Right ventricle myocardium superior (tissue), 1 donor: ENCODE results near the gene DLST. TPM values are rescaled to one million over a fixed set of nuclear protein-coding genes. Genes with fewer than 3 reads are reported as not detected.

Source experiments
- ATAC-seq: fragments of 200-7000 bp; cut with Tn5 transposase; one replicate; pipeline ENCODE4 v1.9.1; 2020; ENCODE audit warnings: mild to moderate bottlenecking; ENCODE audit not compliant: poor library complexity
- DNase-seq: peaks from one replicate; pipeline ENCODE4 v3.0.0-alpha.2; 2020
- intact Hi-C: fragments of 100-400 bp; cut with DNase I; formaldehyde crosslinking; loops from one replicate; pipeline ENCODE4 v1.11.2; 2022
- total RNA-seq: library from RNA; stranded (reverse); fragmentation: NEBNext Ultra II Directional; extraction: Animal tissue kit (Norgen Biotek cat#: 25700); gene quantifications from one replicate; pipeline ENCODE4 v1.2.1, GENCODE V29; 2021
- donor health status: DM: no; HTN: yes; CAD: no; lungs with severe emphysema.

DLST gene
- total RNA-seq, 1 donor from 2014 or later, result 205 TPM

DNA sequence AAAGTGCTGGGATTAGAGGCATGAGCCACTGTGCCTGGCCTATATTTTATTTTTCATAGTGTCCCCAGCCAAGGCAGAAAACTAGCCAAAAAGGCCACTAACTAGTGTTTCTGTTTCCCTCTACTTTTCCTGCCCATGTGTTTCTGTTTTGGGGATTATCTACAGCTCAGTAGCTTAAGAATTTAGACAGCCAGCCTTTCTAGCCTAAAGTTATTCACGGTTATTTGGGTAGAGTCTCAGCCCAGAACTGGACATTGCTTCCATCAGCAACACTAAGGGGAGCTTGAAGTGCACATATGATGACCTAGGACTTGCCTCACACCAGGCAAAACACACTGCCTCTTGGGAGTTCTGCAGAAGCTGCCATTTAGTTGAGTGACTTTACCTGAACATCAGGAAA is 23.7 kb upstream of the DLST start:
- ATAC-seq (no peak), DNase-seq (no peak)
- intact Hi-C loops, result no loop called here

DNA sequence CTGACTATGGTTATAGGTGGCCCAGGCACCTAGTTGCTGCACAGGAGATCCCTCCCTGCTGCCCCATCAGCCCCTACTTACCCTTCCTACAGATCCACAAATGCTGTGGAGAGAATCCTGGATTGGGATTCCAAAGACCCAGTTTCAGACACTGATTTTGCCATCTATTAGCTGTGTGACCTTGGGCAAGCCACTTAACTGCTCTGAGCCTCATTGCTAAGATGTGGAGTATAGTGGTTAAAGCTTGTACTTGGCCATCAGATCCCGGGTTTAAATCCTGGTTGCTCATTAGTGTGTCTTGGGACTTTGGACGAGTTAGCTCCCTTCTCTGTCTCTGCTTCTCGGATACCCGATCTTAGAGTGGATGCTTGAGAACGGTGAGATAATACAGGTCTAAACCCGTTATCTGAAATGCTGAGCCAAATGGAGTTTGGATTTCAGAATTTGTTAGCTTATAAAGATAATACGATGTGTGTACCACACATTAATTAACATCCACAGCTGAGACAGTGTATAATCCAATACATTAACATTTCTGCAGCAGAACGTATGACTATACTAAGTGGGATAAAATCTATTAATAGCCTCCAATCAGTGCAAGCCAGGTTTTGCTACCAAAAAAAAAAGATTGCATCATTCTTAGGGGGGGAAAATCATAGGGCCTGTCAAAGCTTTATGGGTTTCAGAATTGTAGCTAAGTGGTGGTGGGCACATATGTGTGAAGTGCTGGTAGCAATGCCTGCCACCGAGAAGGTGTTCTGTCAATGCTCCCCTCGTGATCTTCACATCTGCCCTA is 21.8 kb upstream of the DLST start:
- ATAC-seq (no peak), DNase-seq (no peak)
- intact Hi-C loops, result loop anchor here (5.0 kb wide), 2 partner anchors 42 to 232 kb away; no protein-coding TSS in a partner anchor

DNA sequence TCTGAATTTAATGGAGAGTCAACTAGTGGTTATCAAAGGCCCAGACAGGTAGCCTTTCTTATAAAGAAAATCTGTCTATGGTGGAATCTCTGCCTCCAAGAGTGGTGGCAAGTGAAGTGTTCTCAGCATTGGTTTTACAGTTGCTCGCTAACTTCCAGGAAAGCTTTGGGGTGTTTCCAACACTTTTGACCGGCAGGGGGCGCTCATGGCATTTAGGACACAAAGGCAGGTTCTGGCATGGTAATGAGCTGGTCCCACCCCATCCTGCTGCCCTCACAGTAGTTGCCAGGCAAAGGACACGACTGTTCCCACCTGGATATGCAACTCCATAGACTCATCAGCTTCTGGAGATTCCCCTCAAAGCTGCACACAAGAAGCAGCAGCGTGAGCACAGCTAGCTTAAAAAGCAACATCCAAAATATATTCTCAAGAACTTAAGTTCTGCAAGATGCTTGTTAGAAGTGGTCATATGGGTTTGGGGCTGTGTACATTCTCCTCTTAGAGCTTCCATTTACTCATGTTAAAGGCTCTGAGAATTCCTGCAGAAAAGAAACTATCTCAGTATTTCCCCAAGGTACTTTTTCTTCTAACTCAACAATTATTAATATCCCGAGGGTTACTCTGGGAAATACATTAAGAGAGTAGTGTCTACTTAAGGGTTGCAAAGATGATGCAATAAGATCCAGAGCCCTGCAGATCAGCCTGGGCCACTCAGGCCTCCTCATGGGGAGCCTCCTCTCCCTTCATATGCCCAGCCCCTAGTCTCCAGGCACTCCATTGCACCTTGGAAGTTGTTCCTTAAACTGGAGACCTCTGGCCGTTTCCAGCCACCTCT is 20.6 kb upstream of the DLST start:
- peak; percentile 89 for ATAC-seq
- DNase-seq, result peak; percentile 95
- intact Hi-C loops, result loop anchor here (5.0 kb wide), 2 partner anchors 41 to 231 kb away; no protein-coding TSS in a partner anchor

DNA sequence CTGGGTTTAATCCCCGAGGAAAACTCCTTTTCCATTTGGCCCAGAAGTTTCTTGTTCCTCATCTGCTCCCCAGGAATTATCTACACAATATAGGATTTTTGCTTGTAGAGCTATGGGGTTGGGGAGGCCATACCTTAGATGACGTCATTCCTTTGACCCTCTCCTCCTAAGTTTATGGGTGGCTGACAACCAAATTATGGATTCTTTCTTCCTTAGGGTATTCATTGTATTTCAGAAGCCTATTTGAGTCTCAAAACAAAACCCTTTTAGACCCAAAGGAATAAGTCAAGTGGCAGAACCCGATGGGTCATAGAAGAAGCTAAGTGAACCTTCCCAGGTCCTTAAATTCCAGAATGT is 20.0 kb upstream of the DLST start:
- intact Hi-C loops, result loop anchor here (5.0 kb wide), 2 partner anchors 41 to 231 kb away; no protein-coding TSS in a partner anchor
- ATAC-seq (no peak), DNase-seq (no peak)

DNA sequence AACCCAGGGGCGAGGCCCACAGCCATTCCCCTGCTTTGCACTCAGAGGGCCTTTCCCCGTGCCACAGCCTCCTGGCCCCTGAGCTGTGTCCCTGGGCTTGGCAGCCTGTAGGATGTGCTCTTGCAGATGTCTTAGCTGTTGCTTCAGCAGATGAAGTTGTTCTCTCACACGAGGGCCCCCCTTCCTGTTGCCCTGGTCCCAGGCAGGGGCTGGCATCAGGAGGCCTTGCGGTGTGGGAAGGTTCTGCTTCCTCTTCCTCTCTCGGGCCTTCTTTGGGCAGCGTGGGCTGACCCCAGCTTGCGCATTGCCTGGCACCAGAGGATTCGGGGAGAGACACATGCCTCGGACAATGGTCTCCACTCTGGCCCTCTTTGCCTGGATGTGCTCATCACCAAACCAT is 18.4 kb upstream of the DLST start:
- intact Hi-C loops, result loop anchor here (5.0 kb wide), 2 partner anchors 39 to 229 kb away; no protein-coding TSS in a partner anchor
- DNase-seq (no peak), ATAC-seq (peak; percentile 11)

DNA sequence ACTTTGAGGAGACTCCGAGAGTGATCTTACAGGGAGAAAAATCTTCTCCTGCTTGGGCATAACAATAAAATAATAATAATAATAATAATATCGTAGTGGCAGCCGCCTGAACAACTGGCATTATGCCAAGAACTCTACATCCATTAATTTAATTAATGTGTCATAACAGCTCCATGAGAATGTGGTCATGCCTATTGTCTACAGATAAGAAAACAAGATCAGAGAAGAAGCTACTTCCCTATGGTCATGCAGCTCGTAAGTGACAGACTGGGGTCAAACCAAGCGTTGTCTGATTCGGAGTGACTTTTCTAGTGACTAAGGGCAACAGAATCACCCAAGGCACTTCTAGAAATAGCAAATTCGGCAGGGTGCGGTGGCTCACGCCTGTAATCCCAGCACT is 17.5 kb upstream of the DLST start:
- DNase-seq (no peak), ATAC-seq (no peak)
- intact Hi-C loops, result loop anchor here (5.0 kb wide), 2 partner anchors 38 to 228 kb away; no protein-coding TSS in a partner anchor

DNA sequence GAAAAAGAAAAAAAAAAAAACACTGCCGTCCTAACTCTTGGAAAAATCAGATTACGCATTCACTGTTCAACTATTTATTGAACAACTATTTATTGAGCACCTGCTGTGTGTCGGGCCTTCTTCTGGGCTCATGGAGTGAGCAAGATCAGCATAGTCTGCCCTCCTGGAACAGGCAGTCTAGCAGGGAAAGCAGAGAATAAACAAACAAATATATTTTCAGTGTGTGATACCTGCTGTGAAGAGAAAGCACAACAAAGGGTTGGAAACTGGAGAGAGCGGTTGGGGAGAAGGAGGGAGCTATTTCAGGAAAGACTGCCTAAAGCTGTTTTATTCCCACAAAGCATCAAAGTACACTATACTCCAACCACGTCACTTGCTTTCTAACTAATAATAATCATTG is 16.6 kb upstream of the DLST start:
- DNase-seq (no peak), ATAC-seq (no peak)
- intact Hi-C loops, result no loop called here

DNA sequence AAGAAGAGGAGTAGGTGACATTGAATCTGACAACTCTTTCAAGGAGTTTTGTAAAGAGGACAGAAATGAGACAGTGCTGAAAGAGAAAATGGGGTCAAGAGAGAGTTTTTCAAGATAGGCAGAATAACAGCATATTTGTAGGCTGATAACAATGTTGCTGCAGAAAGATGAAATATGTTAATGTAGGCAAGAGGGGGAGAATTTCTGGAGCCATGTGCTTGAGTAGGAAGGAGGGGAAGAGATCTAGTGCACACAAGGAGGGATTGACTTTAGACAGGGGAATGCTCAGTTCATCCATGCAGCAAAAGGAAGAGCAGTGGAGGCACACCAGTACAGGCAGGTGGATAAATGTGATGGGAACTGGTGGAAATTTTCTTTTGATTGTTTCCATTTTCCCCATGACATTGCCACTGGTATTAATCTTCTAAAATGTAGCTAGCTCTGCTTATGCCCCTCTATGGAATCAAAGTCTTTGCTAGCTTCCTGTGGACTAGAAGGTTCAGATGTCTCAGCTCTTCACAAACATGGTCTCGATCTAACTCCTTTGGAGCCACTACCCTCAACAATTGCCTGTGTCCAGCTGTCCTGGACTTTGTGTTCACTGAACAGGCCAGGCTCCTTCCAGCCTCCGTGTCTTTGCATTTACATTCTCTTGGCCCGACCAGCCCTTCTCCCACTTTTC is 14.9 kb upstream of the DLST start:
- intact Hi-C loops, result no loop called here
- DNase-seq (no peak), ATAC-seq (no peak)

DNA sequence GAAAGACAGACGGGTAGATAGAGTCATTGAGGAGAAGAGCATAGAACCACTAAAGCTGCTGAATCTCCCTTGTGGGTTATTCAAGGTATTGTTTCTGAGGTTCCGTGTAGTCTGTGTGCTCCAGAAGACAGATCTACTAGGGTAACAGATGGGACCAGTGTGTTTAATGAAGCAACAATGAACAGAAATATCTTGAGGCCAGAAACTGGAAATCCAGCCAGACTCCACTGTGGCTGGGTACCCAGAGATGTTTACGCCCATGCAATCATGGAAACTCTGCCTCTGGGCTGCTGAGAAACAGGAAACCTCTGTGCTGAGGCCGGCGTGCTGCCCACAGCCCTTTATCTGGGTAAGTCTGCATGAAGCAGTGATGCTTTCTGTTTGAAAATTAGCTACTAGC is 14.0 kb upstream of the DLST start:
- DNase-seq, result peak; percentile 59

DNA sequence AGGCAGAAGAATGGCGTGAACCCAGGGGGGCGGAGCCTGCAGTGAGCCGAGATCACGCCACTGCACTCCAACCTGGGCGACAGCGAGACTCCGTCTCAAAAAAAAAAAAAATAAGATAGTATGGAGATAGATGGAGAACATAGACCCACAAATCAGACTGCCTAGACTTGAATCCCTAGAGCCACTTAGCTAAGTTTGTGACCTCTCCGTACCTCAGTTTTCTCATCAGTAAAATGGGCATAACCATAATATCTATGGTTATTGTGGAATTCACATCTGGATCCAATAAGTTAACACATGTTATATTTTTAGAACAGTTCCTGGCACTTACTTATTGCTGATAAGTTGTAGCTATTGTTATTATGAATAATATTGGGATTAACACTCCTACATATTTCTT is 13.0 kb upstream of the DLST start:
- ATAC-seq (no peak), DNase-seq (no peak)
- intact Hi-C loops, result no loop called here

More for the DNA sequence above, 14.0 kb upstream of the DLST start:
- intact Hi-C loops, result no loop called here
- no peak for ATAC-seq

DNA sequence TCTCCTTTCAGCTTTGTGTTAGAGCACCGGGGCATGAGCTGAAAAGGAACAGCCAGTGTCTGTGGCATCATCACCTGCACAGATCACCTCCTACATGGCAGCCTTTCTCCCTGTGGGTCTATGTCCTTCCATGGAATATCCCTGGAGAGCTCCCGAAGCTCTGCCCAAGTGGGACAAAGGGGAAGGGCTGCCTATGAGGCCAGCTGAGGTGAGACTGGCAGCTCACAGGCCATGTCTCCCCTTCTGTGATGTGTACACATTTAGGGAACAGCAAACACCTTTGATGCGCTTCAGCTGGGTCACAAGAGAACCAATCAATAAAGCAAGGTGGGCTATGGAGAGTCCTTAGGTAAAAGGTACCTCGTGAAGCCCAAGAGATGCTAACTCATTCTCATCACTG is 9.9 kb upstream of the DLST start:
- DNase-seq (no peak), ATAC-seq (no peak)
- intact Hi-C loops, result no loop called here

DNA sequence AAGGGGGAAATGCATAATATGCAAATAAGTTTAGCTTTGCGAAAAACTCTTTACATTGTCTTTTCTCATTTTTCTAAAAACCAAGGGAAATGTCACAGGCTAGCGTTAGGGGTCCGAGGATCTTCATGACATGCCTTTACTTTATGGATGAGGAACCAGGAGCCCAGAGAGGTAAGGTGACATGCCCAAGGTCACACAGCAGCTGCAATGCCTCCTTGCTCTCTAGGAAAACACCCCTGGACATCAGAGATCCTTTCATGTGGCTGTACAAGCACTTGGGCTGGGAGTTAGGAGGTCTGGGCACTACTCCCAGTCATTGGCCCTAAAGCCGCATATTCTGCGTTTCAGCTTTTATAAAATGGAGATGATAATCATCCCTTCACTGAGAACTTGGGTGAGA is 6.5 kb upstream of the DLST start:
- DNase-seq, result no peak
- intact Hi-C loops, result no loop called here

DNA sequence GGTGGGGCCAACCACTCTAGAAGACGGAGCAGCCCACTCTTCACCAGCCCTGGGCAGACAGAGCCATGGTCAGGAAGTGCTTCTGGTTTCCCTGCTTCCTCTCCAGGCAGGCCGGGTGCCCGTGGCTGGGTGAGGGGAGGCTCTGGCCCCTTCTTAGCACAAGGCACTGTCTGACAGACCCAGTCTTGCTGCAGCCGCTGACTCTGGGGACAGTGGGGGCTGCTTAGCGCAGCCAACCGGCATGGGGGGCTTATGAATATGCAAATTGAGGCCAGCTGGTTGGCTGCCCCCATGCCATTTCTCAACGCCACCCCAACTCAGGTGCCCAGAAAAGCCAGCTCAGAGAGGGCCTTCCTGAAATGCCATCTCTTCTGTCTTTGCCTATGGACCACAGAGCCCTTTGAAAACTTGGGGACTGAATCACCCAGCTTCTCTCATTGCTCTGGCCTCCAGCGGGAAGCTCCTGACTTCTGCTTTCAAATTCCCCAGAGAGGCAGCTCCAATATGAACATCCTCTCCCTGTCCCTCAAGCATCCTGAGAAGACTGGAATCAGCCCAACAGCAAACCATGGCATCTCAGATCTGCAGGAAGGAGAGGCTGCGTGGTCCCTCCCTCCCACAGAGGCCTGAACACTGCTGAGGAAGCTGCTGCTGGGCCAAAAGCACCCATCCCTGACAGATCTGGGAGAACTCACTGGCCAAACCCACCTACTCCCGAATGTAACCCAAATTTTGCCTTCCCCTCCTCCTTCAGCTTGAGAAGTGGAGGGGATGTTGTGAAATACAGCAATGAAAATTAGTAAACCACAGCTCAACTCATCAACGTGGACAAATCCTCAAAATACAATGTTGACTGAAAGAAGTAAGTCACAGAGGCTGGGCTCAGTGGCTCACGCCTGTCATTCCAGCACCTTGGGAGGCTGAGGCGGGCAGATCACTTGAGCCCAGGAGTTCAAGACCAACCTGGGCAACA is 5.5 kb upstream of the DLST start, which contains the start of gene PROX2:
Gene PROX2, minus strand, starts transcription at position 205 of the 973 bp plus-strand sequence. CDS start 12,311 bp downstream, outside the sequence.
- ATAC-seq, result no peak
- intact Hi-C loops, result no loop called here

More for the DNA sequence above, 6.5 kb upstream of the DLST start:
- no peak for ATAC-seq

DNA sequence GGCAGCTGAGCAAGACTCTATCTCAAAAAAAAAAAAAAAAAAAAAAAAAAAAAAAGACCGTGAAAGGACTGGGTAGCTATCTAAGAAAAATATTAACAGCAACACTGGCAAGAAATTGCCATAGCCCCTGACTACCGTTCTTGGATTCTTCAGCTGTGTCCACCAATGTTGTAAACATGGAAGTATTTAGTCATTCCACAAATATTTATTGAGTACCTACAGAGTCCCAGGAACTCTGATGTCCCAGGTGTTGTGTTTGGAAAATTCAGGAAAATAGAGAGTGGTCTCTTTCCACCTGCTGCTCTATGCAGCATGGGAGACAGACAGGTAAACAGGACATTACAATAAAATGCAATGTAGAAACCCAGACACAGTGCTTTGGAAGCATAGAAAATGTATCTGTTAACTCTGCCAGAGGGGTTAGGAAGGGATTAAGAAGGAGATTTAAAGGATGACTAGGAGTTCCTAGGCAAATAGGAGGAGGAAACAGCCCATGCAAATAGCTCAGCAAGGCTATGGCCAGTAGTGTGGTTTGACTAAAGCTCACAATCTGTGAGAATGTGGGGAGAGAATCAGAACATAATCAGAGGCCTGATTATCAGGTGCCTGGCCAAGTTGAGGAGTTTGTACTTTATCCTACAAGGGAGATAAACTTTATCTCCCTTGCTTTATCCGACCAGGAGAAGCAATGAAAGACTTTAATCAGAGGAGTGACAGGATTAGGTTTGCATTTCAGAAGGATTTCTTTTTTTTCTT is 2.1 kb upstream of the DLST start:
- intact Hi-C loops, result no loop called here
- no peak for DNase-seq
- no peak for ATAC-seq

More for the DNA sequence above, 5.5 kb upstream of the DLST start, which contains the start of gene PROX2:
- no peak for DNase-seq

DNA sequence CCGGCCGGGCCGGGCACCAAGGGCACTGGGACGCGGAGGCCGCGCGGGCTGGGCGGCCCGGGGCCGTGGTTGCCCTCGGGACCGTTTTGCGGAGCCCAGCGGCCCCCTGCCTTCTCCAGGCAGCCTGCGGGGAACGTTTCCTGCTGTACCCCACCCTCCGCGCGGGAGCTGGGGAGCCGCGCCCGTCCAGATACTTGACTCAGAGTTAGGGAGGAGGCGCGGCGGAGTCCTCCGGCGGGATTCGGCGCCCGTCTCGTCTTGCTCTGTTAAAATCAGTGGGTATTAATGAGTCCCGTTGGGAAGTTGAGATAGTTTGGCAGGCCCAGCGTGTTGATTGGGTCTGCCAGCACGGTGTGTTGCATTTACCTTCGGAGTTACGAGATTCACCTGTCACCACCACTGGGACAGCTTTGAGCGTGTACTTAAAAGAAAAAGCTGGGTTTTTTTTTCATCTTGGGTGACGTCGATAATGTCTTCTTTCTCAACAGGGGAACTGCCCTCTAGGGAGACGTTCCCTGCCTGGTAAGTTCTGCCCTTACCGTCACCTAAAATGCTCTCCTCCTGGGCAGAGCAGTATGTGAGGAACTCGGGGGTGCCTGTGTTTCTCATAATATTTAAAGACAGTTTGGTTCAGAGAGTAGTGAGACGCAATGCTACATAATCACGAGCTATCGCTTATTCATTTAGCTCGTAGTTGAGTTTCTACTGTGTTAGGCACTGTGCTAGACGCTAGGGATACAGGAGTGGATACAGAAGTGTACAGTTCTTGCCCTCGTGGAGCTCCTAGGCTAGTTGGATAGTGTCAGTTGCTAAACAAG is 596 bp downstream of the DLST start:
- intact Hi-C loops, result no loop called here
- DNase-seq, result peak; percentile 61
- peak; percentile 58 for ATAC-seq

DNA sequence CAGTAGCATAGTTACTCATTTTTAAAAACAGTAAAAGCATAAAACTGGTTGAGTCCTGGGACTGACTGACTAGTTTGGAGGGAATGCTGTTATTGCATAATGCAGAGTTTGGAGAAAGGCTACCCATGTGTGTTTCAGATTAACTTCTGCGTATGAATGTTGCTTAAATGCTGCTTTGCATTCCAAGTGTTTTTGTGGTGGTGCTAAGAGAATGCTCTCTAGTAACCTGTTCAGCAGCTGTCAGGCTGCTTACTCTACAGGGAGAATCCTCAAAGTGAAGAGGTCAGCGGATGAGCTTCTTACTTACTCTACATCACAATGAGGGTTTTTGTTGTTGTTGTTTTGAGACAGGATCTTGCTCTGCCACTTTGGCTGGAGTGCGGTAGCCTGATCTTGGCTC is 4.3 kb downstream of the DLST start:
- intact Hi-C loops, result no loop called here
- no peak for DNase-seq
- ATAC-seq, result no peak
